GM13977 (cell line): ENCODE measurements around the gene PTPN5.

ENCODE experiments used
- DNase-seq: peaks from one replicate; pipeline ENCODE4 v3.0.0; 2012; ENCODE audit warnings: low spot score
- CTCF ChIP-seq: IDR thresholded peaks from 2 replicates; pipeline ENCODE4 v1.5.1; 2012; ENCODE audit warnings: mild to moderate bottlenecking, control low read depth; ENCODE audit not compliant: insufficient read depth; ENCODE audit errors: extremely low read depth, missing control alignments
- in situ Hi-C: fragments of 300-500 bp; cut with MboI; formaldehyde crosslinking; loops from one replicate; pipeline ENCODE4 v1.12.0; 2022; ENCODE audit warnings: low sequenced_read_pairs, low pct_unique_long_range_greater_than_20kb, mixed read lengths, inconsistent platforms; ENCODE audit not compliant: unreplicated experiment

PTPN5 gene

GRCh38 chr11:18785411-18785810, 6.2 kb downstream of the PTPN5 start:
- TF ChIP-seq CTCF: no peak
- DNase-seq: no peak
- in situ Hi-C loops: no loop called here

- in situ Hi-C loops: no loop called here
- no peak for TF ChIP-seq CTCF
- no peak for DNase-seq
Observed at GRCh38 chr11:18780896-18781295, 10.7 kb downstream of the PTPN5 start.

GRCh38 chr11:18780329-18780728, 11.3 kb downstream of the PTPN5 start:
- in situ Hi-C loops: no loop called here
- no peak for TF ChIP-seq CTCF
- no peak for DNase-seq

GRCh38 chr11:18778468-18778867, 13.1 kb downstream of the PTPN5 start:
- in situ Hi-C loops: no loop called here
- no peak for DNase-seq
- no peak for TF ChIP-seq CTCF

GRCh38 chr11:18776324-18776723, 15.3 kb downstream of the PTPN5 start:
- no peak for DNase-seq

GRCh38 chr11:18775492-18776292, 15.9 kb downstream of the PTPN5 start:
- peak; percentile 71 for DNase-seq
- in situ Hi-C loops: no loop called here
- peak; percentile 95 for TF ChIP-seq CTCF

More at GRCh38 chr11:18776324-18776723, 15.3 kb downstream of the PTPN5 start:
- no peak for TF ChIP-seq CTCF
- in situ Hi-C loops: no loop called here
